Parathyroid adenoma (tissue), 2 donors: ENCODE data around the gene CUX1.
"Not testable (repeated sequence)": the region's sequence is repeated elsewhere in the genome, so short reads cannot be mapped to it uniquely, and the experiment has no call there.

Experiments used
- H2AFZ ChIP-seq: fragments of 300-600 bp; sonication (generic); one replicate; pipeline ENCODE4 v1.7.0; 2017; ENCODE audit warnings: antibody characterized with exemption, mild to moderate bottlenecking
- H3K27ac ChIP-seq: fragments of 300-600 bp; sonication (generic); one replicate; pipeline ENCODE4 v1.7.0; 2017
- H3K27me3 ChIP-seq: fragments of 300-600 bp; sonication (generic); one replicate; pipeline ENCODE4 v1.7.0; 2017; ENCODE audit warnings: low read length; ENCODE audit not compliant: control insufficient read depth, insufficient read depth
- H3K36me3 ChIP-seq: fragments of 300-600 bp; sonication (generic); one replicate; pipeline ENCODE4 v1.7.0; 2017; ENCODE audit warnings: low read length; ENCODE audit not compliant: control insufficient read depth, insufficient read depth
- H3K4me1 ChIP-seq: fragments of 300-600 bp; sonication (generic); one replicate; pipeline ENCODE4 v1.7.0; 2017; ENCODE audit warnings: control low read depth
- H3K4me2 ChIP-seq: fragments of 300-600 bp; sonication (generic); one replicate; pipeline ENCODE4 v1.7.0; 2017; ENCODE audit warnings: low read length
- H3K4me3 ChIP-seq: fragments of 300-600 bp; sonication (generic); one replicate; pipeline ENCODE4 v1.7.0; 2017; ENCODE audit warnings: low read depth, low read length
- H3K79me2 ChIP-seq: fragments of 300-600 bp; sonication (generic); one replicate; pipeline ENCODE4 v1.7.0; 2017; ENCODE audit warnings: control low read depth
- H3K9ac ChIP-seq: fragments of 300-600 bp; sonication (generic); one replicate; pipeline ENCODE4 v1.7.0; 2017; ENCODE audit warnings: mild to moderate bottlenecking
- H3K9me3 ChIP-seq: fragments of 300-600 bp; sonication (generic); one replicate; pipeline ENCODE4 v1.7.0; 2017; ENCODE audit warnings: low read length; ENCODE audit not compliant: control insufficient read depth
- CTCF ChIP-seq: fragments of 300-600 bp; sonication (generic); IDR thresholded peaks from one replicate; pipeline ENCODE4 v1.7.0; 2017; ENCODE audit warnings: antibody characterized with exemption, mild to moderate bottlenecking
- donor health status: primary hyperparathyroidism.

Gene CUX1

GRCh38 chr7:101984133-101984879, 166.9 kb downstream of the CUX1 start:
- Histone ChIP-seq H3K79me2 (peaks cover 10% of the 10 kb centered on the region), H3K36me3 (no peaks in the 10 kb centered on the region), H3K27me3 (no peaks in the 10 kb centered on the region), H3K27ac (no peak overlapping the region), H3K4me2 (no peak overlapping the region), H3K4me3 (no peak overlapping the region), H3K9ac (no peak overlapping the region), H3K9me3 (no peaks in the 10 kb centered on the region), H2AFZ (no peak overlapping the region), H3K4me1 (peaks cover 6% of the 10 kb centered on the region)
- no peak for TF ChIP-seq CTCF

- no peak overlapping the region for H2AFZ ChIP-seq
- H3K36me3 ChIP-seq = no peaks in the 10 kb centered on the region
- H3K4me2 ChIP-seq = no peak overlapping the region
- no peaks in the 10 kb centered on the region for H3K9me3 ChIP-seq
- H3K27me3 ChIP-seq = no peaks in the 10 kb centered on the region
- no peak overlapping the region for H3K27ac ChIP-seq
- peaks cover 6% of the 10 kb centered on the region for H3K4me1 ChIP-seq
- no peak overlapping the region for H3K9ac ChIP-seq
- TF ChIP-seq CTCF = no peak
- no peak overlapping the region for H3K4me3 ChIP-seq
- H3K79me2 ChIP-seq = peaks cover 16% of the 10 kb centered on the region
Observed at GRCh38 chr7:101985057-101985902, 167.9 kb downstream of the CUX1 start.

- Histone ChIP-seq H3K9me3 (no peaks in the 10 kb centered on the region), H3K4me2 (no peak overlapping the region), H2AFZ (no peak overlapping the region), H3K4me1 (peaks cover 6% of the 10 kb centered on the region), H3K9ac (no peak overlapping the region), H3K36me3 (no peaks in the 10 kb centered on the region), H3K4me3 (no peak overlapping the region), H3K79me2 (peaks cover 12% of the 10 kb centered on the region), H3K27ac (no peak overlapping the region), H3K27me3 (no peaks in the 10 kb centered on the region)
- no peak for TF ChIP-seq CTCF
Observed at GRCh38 chr7:101985903-101986734, 168.7 kb downstream of the CUX1 start.

- Histone ChIP-seq H3K4me2 (no peak overlapping the region), H3K4me3 (no peak overlapping the region), H3K27ac (no peak overlapping the region), H2AFZ (no peak overlapping the region), H3K36me3 (no peaks in the 10 kb centered on the region), H3K4me1 (peaks cover 12% of the 10 kb centered on the region), H3K27me3 (no peaks in the 10 kb centered on the region), H3K9ac (no peak overlapping the region), H3K79me2 (peaks cover 12% of the 10 kb centered on the region), H3K9me3 (no peaks in the 10 kb centered on the region)
- TF ChIP-seq CTCF = no peak
Observed at GRCh38 chr7:101987494-101987893, 170.1 kb downstream of the CUX1 start.

GRCh38 chr7:101988060-101988459, 170.6 kb downstream of the CUX1 start:
- peaks cover 13% of the 10 kb centered on the region for H3K4me1 ChIP-seq
- H3K27ac ChIP-seq = not testable (repeated sequence)

More at GRCh38 chr7:101988060-101988459, 170.6 kb downstream of the CUX1 start:
- peaks cover 14% of the 10 kb centered on the region for H3K79me2 ChIP-seq
- not testable (repeated sequence) for H3K27me3 ChIP-seq, H3K9me3 ChIP-seq, H3K4me2 ChIP-seq, H2AFZ ChIP-seq, H3K36me3 ChIP-seq, H3K4me3 ChIP-seq, H3K9ac ChIP-seq
